Mesothelial cell of epicardium (in vitro differentiated cells): Measurements from ENCODE around the gene KCNAB2. TPM values are rescaled to one million over a fixed set of nuclear protein-coding genes. Genes with fewer than 3 reads are reported as not detected.

Experiments
- DNase-seq, 2 experiments: peaks; one replicate each; pipeline ENCODE4 v3.0.0; 2021; ENCODE audit warnings: low spot score in 2 of 2; ENCODE audit not compliant: unreplicated experiment in 2 of 2
- H3K27ac Mint-ChIP-seq: 2 replicates; pipeline ENCODE4 v1.8.0; 2021; ENCODE audit warnings: mixed read lengths
- H3K27me3 Mint-ChIP-seq: 2 replicates; pipeline ENCODE4 v1.8.0; 2021; ENCODE audit warnings: low read depth, mixed read lengths
- H3K36me3 Mint-ChIP-seq: 2 replicates; pipeline ENCODE4 v1.8.0; 2021; ENCODE audit warnings: mixed read lengths
- H3K4me1 Mint-ChIP-seq: 2 replicates; pipeline ENCODE4 v1.8.0; 2021; ENCODE audit warnings: mixed read lengths
- H3K4me3 Mint-ChIP-seq: 2 replicates; pipeline ENCODE4 v1.8.0; 2021; ENCODE audit warnings: mild to moderate bottlenecking, moderate library complexity, mixed read lengths
- H3K9me3 Mint-ChIP-seq: 2 replicates; pipeline ENCODE4 v1.8.0; 2021; ENCODE audit warnings: mixed read lengths
- CTCF ChIP-seq: fragments of 200-600 bp; sonication (generic); IDR thresholded peaks from one replicate; pipeline ENCODE4 v1.5.0; 2021; ENCODE audit warnings: antibody characterized with exemption; ENCODE audit not compliant: unreplicated experiment
- total RNA-seq: library from RNA; stranded (reverse); gene quantifications from 3 replicates; pipeline ENCODE4 v1.2.1, GENCODE V29; 2021

The KCNAB2 gene
- total RNA-seq, 1 donor from 2014 or later: 10.7 TPM

- no peak for TF ChIP-seq CTCF
- DNase-seq: no peak
- Mint-ChIP-seq H3K27ac (no peak overlapping the region), H3K9me3 (no peaks in the 10 kb centered on the region), H3K27me3 (peaks cover 32% of the 10 kb centered on the region), H3K36me3 (no peaks in the 10 kb centered on the region), H3K4me1 (no peaks in the 10 kb centered on the region), H3K4me3 (no peak overlapping the region)
Measured at GRCh38 chr1:6108476-6108875, 62.8 kb downstream of the KCNAB2 start.

DNA sequence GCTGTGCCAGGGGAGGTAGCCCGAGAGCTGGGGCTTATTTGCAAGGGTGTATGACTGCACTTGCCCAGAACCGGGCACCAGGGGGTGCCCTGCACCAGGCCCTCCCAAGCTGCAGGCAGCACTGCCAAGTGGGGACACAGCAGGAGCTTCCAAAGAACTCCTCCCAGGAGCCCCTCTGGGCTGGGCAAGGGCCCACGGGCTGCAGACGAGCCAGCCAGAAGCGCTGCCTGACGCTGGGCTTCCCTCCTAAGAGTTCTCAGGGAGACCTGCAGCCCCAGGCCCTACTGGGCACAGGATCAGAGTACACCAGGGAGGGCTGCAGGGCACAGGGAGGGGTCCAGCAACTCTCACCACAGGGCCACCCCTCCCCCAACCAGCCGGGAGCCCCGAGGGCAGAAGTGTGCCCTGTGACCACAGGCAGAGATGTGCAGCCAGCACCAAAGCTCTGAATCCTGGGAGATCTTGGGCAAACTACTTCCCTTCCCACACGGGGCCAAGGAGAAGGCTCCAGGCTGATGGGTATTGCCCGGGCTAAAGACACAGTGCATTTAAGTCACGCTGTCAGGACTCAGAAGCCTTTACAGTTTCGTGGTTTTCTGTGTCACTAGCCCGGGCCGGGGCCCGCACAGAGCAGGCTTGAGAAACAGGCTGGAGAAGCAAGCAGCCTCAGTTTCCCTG is 63.4 kb downstream of the KCNAB2 start:
- no peaks in the 10 kb centered on the region for H3K4me1 Mint-ChIP-seq
- TF ChIP-seq CTCF: no peak
- no peak overlapping the region for H3K27ac Mint-ChIP-seq
- DNase-seq: no peak
- H3K27me3 Mint-ChIP-seq: peaks cover 32% of the 10 kb centered on the region
- no peaks in the 10 kb centered on the region for H3K36me3 Mint-ChIP-seq
- H3K9me3 Mint-ChIP-seq: no peaks in the 10 kb centered on the region
- no peak overlapping the region for H3K4me3 Mint-ChIP-seq

DNA sequence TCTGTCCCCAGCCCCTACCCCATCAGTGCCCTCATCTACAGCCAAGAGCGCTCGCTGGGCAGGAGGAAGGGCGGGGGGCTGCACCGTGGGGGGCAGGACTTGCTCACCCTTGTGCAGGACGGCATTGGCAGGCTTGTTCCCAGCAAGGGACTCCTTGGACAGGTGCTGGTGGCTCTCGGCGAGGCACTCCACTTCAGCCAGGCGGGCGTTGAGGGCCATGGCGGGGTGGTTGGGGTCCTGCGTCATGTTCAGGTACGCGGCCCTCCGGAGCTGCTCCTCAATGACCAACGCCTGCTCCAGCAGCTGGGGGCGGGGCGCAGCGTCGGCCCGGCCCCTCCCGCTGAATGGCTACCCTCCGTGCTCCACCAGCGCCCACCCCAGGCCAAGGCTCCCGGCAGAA is 64.0 kb downstream of the KCNAB2 start:
- peaks cover 32% of the 10 kb centered on the region for H3K27me3 Mint-ChIP-seq
- no peaks in the 10 kb centered on the region for H3K9me3 Mint-ChIP-seq
- no peak for DNase-seq
- no peak overlapping the region for H3K27ac Mint-ChIP-seq
- no peaks in the 10 kb centered on the region for H3K36me3 Mint-ChIP-seq
- H3K4me1 Mint-ChIP-seq: no peaks in the 10 kb centered on the region
- H3K4me3 Mint-ChIP-seq: no peak overlapping the region
- TF ChIP-seq CTCF: no peak

DNA sequence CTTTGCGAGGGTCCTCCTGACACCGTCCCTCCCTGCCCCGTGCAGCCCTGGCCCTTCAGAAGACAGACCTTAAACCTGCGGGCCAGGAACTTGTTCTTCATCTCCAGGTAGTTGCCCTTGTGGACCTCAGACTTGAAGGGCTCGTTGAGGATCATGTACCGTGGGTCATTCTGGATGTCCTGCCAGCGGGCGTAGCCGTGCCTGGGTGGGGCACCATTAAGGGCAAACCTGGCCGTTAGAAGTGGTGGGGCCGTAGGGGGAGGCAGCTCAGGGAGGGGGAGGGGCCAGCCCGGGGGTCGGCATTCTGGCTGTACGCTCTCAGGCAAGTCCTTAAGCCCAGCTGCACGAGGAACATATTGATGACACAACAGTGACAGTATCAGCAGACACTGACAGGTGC is 64.6 kb downstream of the KCNAB2 start:
- TF ChIP-seq CTCF: no peak
- H3K27me3 Mint-ChIP-seq: peaks cover 33% of the 10 kb centered on the region

DNA sequence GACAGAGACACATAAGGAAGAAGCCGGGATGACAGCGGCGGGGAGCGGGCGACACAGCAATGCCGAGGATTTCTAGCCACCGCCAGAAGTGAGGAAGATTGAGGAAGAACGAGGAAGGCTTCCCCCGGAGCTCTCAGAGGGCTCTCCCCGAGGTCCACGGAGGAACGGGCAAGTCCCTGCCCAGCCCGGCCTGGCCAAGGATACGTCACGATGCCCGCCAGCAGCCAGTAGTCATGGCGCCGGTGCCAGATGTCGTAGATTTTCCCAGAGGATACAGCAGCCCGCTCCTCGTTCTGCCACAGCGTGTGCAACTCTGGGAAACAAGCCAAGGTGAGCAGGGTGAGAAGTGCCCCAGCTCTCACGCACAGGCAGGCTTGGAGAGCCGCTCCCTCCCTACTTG is 65.9 kb downstream of the KCNAB2 start:
- H3K4me1 Mint-ChIP-seq: no peaks in the 10 kb centered on the region
- TF ChIP-seq CTCF: no peak
- no peak for DNase-seq
- H3K27ac Mint-ChIP-seq: no peak overlapping the region
- peaks cover 34% of the 10 kb centered on the region for H3K27me3 Mint-ChIP-seq
- no peak overlapping the region for H3K4me3 Mint-ChIP-seq
- H3K9me3 Mint-ChIP-seq: peaks cover 10% of the 10 kb centered on the region
- no peaks in the 10 kb centered on the region for H3K36me3 Mint-ChIP-seq

More for the DNA sequence above, 64.6 kb downstream of the KCNAB2 start:
- Mint-ChIP-seq H3K27ac (no peak overlapping the region), H3K4me1 (no peaks in the 10 kb centered on the region), H3K9me3 (peaks cover under 1% of the 10 kb centered on the region), H3K36me3 (no peaks in the 10 kb centered on the region), H3K4me3 (no peak overlapping the region)
- no peak for DNase-seq
